ENCODE results near the gene ZFHX3.

DNA sequence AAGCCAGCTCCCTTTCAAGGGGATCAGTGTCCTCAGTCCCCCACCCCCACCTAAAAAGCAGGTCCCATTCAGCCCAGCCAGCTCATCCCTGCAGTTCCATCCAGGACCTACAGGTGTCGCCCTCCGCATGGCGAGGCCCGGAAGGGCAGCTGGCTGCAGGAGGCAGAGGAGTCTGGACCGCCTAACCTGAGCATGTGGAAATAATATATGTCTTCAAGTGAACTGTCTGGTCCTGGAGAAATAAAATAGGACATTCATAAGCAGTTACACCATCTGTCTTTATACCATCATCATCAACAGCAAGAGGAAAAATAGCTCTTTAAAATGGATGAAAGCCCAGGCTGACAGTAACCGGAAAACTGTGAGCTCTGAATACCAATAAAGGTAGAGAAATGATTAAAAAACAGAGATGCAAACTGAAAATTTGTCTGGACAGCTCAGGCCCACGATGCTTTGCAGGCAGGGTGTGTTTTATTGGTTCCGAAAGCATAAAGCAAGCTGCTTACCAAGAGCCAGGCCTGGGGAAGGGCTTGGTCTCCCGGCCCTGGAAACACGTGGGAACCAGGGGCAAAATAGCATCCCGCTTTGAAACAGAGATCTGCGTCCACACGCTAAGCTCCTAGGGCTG lies 215.2 kb downstream of the ZFHX3 start:
- no peak for TF ChIP-seq POLR2AphosphoS5 (IDR thresholded peaks at IDR 0.05; ENCODE audit: borderline replicate concordance, low read depth, low read length)
- no peak for TF ChIP-seq EZH2 (IDR thresholded peaks at IDR 0.05)
- no peak for TF ChIP-seq FOXP2 (optimal IDR thresholded peaks at IDR 0.05; ENCODE audit: control extremely low read depth, extremely low read length, insufficient read depth)

Data from SK-N-MC (cell line).